Left kidney (tissue), 2 donors: ENCODE results near the gene PALLD. TPM values are rescaled to one million over a fixed set of nuclear protein-coding genes. Genes with fewer than 3 reads are reported as not detected.
"Not testable (repeated sequence)": the region's sequence is repeated elsewhere in the genome, so short reads cannot be mapped to it uniquely, and the experiment has no call there.

Experiments
- DNase-seq: peaks from one replicate; pipeline ENCODE4 v3.0.0-alpha.2; 2013
- polyA plus RNA-seq: library from polyadenylated mRNA; unstranded; fragments of 120-200 nt; gene quantifications from one replicate; pipeline ENCODE4 v1.2.1, GENCODE V29; 2013; ENCODE audit not compliant: insufficient read length

PALLD gene
- polyA plus RNA-seq, 1 donor, result 203 TPM

- no peak for DNase-seq
Measured at GRCh38 chr4:168794881-168795280, 298.0 kb downstream of the PALLD start.

- DNase-seq, result no peak
Measured at GRCh38 chr4:168795346-168795745, 298.5 kb downstream of the PALLD start.

GRCh38 chr4:168796362-168797106 lies 299.7 kb downstream of the PALLD start:
- DNase-seq, result no peak

GRCh38 chr4:168797194-168797593 lies 300.3 kb downstream of the PALLD start:
- DNase-seq, result no peak

GRCh38 chr4:168797738-168798375 lies 301.0 kb downstream of the PALLD start:
- no peak for DNase-seq

- DNase-seq, result no peak
Measured at GRCh38 chr4:168800926-168801325, 304.1 kb downstream of the PALLD start.

- no peak for DNase-seq
Measured at GRCh38 chr4:168802222-168802621, 305.4 kb downstream of the PALLD start.

GRCh38 chr4:168803052-168803451 lies 306.2 kb downstream of the PALLD start:
- DNase-seq, result not testable (repeated sequence)

- peak; percentile 52 for DNase-seq
Measured at GRCh38 chr4:168803732-168804131, 306.9 kb downstream of the PALLD start.

GRCh38 chr4:168804146-168804545 lies 307.3 kb downstream of the PALLD start:
- no peak for DNase-seq

GRCh38 chr4:168805341-168805740 lies 308.5 kb downstream of the PALLD start:
- no peak for DNase-seq

GRCh38 chr4:168806247-168806646 lies 309.4 kb downstream of the PALLD start:
- not testable (repeated sequence) for DNase-seq

- DNase-seq, result no peak
Measured at GRCh38 chr4:168811207-168811606, 314.4 kb downstream of the PALLD start.

GRCh38 chr4:168811786-168812651 lies 315.2 kb downstream of the PALLD start:
- DNase-seq, result no peak

- DNase-seq, result no peak
Measured at GRCh38 chr4:168812806-168813205, 316.0 kb downstream of the PALLD start.

GRCh38 chr4:168813890-168814289 lies 317.0 kb downstream of the PALLD start:
- no peak for DNase-seq

- DNase-seq, result peak; percentile 40
Measured at GRCh38 chr4:168815379-168816345, 318.8 kb downstream of the PALLD start.

GRCh38 chr4:168817370-168817769 lies 320.5 kb downstream of the PALLD start:
- DNase-seq, result no peak

- DNase-seq, result no peak
Measured at GRCh38 chr4:168822481-168822880, 325.6 kb downstream of the PALLD start.

GRCh38 chr4:168825975-168826374 lies 329.1 kb downstream of the PALLD start:
- no peak for DNase-seq

- no peak for DNase-seq
Measured at GRCh38 chr4:168826620-168827019, 329.8 kb downstream of the PALLD start.
